HG03159 (cell line): ENCODE results near the gene FGF1.

Experiments used
- ATAC-seq: cut with Tn5 transposase; IDR thresholded peaks from one replicate; pipeline ENCODE4 v1.9.1; 2021; ENCODE audit warnings: mild to moderate bottlenecking, moderate library complexity; ENCODE audit not compliant: unreplicated experiment

The FGF1 gene

DNA sequence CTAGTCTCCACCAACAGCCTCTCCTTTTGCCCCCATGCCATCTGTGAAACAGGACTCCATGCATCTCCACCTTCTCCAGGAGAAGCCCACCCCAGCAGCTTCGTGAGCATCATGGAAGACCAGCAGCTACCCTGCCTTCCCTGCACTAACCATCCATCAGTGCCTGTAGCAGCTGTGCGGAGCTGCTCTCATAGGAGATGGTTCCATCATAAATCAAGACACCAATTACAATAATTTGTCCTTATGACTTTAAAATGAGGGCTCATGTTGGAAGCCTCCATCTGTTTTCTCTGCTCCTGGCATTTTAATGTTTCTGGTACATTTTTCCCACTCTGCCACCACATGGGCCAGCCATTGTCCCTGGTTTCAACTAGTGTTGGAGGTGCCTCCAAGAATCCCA, 69.9 kb downstream of the FGF1 start:
- no peak for ATAC-seq

DNA sequence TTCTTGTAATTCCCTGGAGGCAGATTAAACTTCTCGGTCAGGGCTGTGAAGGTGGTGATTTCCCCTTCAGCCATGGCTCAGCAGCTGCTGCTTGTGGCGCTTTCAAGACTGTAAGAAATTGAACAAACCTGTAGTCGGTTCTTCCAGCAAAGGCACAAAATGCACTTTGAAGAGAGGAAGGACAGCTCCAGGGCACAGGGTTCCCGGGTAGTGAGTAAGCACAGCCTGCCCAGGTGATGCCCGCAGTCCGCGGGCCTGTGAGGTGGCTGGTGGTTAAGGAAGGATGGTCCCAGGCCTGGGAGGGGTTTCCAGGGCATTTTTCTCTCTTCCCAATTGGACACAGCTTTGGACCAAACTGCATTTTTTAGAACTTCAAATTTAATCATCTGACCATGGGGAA, 71.8 kb downstream of the FGF1 start:
- no peak for ATAC-seq

DNA sequence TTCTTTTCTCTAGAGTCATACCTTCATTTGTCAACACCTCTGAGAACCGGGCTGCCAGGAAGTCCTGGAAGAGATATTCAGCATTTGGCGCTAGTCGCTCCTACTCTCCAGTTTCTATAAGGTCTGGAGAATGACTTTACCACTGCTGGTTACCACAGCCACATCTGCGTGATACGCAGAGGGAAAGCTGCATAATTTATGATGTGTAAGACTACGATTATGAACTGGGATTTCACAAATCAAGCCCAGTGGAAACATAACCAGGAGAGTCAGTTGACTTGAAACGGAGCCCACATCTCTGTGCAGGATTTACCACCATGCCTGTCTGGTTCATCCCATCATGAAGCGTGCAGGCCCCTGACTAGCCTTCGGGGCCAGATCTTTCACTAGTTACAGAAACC, 72.6 kb downstream of the FGF1 start:
- ATAC-seq, result no peak

DNA sequence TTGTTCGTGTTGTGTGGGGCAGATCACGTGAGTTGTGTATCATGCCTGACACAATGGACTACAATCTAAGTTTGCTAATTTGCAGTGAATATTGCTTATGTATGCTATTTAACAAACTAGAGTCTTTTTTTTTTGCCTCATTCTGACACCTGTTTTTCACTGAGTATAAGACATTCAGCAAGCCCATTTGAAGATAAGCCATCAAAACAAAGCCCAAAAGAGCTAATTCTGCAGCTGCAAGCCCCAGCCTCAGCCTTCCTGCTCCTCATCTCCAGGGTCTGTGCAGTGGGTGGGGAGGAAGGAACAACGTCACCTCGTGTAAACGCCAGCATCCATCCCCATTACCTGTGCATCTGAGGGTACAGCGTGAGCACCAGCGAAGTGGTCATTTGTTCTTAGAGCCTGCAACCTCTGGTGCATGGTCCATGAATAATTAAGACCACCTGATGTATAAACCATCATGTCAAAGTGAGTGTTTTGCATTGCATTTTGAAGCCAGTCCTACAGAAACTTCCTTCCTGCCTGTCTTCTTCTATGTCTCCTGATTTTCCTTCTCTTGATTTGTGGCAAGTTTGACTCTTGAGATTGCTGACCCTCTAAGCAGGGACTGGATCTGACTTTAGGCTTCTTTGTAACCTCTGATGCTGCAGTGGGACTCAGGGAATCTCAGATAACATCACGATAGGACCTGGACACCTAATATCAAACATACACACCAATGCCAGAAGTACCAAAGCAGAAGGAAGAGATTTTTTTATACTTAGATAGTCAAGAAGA, 73.2 kb downstream of the FGF1 start:
- ATAC-seq, result no peak

DNA sequence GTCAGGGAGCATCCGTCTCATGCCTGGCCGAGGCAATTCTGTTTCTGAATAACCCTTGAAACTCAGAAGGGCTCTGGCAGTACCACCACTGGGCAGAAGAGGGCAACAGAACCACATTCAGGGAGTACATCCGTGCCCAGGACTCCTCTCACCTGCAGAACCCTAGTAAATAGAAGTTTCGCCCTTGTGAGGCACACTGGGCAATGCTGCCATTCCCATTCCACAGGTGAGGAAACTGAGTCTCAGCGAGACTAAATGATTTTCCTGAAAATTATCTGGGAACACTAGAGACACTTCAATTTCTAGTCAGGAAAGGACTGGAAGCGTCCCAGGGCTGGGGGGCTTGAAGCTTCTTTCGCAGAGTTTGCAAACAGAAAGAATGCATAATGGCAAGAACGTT, 74.7 kb downstream of the FGF1 start:
- peak; percentile 91 for ATAC-seq

DNA sequence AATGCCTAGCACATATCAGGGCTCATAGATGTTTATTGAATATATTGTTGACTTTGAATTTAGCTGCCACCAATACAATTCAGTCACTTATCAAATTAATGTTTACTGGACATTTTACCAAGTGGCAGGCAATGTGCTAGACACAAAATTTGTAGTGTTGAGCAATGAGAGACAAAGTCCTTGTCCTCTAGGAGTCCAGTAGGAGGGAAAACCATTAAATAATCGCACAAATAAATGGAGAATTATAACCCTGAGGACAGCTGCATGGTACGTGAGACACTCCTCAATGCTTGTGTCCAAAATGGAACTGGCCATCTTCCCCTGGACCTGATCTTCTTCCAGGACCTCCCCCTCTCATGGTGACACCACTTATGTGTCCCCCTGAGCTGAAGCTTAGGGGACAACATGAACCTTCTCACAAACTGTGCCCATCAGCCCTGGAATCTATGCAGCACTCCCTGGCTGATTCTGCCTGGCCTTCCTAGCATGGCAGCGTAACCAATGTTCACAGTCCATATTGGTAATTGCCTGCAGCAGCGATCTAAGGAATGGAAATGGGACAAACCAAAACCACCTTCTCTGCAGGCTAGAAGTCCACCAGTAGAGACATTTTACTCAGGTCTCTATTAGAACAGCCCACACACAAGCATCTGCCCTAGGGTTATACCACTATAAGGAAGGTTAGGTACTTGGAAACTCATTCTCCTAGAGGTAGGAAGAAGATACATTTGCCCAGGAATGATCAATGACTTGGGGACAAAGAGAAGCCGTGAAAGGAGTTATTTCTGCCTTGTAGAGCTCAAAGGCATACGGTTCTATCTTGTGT, 75.5 kb downstream of the FGF1 start:
- no peak for ATAC-seq

DNA sequence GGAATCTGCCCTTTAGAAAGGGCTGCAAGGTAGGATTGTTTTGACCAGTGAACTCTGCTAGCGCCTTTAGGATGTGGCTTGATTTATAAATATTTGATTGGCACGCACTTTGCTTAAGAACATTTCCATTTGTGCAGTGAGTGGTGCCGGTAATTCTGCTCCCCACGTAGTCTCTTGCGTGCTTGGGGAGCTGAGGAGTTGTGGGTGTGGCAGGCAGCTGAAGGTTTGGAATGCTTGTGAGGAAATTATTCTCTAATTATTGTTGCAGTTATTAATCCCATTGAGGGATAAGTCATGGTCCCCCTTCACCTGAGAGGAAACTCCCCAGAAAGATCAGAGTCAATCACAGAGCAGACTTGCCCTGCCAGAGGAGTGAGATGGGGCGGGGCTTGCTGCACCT, 76.7 kb downstream of the FGF1 start:
- ATAC-seq, result no peak

DNA sequence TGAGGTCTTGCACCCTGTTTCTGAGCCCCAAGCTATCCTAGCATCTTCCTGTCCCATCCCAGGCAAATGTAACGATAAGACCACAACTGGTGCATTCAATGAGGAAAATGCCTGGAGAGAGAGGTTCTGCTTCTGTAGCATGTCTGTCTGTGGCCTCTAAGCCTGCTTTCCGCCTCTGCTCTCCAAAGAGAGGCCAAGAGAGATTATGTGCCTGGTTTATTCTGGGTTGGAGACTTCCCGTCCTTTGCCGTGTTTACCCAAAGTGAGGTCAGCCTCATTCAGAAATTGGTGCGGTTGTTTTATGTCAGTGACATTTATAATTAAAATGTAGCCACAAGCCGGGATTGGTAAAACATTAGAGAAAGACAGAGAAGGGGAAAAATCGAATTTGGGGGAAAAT, 77.8 kb downstream of the FGF1 start:
- ATAC-seq, result no peak

DNA sequence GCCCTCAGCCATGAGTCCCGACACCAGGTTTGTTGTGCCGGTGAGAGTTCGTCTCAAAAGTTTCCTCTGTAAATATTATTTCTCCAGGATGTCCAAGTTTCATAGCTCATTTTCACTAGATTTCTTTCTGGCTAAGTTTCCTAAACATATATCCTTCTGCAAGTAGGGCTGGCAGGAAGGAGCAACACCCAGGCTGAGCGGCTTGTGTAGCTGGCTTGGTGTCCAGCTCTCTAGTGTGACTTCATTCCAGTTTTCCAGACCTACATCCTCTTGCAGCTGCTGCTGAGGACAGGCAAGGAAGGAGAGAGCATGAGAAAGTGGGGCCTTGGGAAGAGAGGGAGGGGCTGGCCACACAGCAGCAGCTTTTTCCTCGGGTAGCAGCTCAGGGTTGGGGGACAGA, 80.3 kb downstream of the FGF1 start:
- no peak for ATAC-seq

DNA sequence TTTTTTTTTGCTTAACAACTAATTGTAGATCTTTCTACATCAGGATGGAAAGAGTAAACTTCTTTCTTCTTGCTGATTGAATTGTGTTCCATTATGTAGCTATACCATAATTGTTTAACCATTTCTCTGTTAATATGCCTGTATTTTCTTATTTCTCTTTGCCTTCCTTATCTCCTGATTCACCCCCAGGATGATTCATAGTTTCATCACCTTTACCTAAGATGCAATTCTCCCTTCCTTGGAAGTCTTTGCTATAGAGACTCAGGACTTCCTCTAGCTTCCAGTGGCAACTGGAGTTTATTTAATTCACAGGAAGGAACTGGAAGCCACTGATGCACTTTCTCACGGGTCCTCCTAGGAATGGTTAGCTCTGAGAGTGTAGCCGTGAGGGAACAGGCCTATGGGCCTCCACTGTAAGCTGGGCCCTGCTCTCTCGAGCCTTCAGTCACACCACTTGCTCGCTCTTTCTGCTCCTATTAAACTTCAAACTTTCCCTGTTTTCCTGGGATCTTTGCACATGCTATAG, 83.1 kb downstream of the FGF1 start:
- no peak for ATAC-seq

DNA sequence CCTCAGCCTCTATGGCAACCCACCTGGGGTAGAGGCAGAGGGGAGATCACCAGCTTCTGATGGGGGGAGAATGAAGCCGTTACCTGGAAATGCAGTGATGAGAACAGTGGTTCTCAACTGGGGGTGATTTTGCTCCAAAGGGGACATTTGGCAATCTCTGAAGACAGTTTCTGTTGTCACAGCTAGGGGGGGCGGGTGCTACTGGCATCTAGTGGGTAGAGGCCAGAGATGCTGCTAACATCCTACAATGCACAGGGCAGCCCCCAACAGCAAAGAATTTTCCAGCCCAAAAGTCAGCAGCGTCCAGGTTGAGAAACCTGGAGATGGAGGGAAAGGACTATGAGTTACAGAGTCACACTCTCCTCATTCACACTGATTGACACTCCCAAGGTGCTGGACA, 84.5 kb downstream of the FGF1 start:
- ATAC-seq, result no peak

DNA sequence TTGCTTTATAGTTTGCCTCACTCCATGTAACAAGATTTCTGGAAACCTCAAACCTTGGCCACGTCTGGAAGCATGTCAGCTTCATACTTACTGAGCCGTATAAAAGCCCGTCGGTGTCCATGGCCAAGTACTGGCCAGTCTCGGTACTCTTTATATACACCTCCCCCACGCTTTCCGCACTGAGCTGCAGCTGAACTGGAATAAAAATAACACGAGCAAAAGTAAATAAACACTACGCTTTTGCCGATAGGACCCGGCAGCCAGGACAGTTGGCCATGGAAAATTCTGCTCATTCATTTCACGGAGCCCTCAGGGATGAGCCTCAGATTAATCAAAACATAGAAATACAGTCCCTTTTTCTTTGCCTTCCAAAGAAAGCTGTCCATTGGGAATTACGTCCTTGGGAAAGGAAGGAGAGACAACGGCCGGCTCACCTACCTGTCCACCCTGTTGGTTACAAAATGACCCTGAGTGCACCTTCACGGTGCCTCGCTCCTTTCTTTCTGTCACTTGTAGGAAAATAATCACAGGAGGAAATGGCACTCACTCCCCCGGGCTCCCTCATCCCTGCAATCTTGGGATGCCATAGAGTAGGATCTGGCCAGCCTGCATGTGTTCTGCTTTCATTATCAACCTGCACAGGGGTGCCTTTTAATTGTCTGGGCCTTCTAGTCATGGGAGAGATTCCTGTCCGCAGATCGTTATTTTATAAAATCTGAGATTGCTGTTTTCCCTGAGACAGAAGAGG, 85.1 kb downstream of the FGF1 start:
- ATAC-seq, result no peak

DNA sequence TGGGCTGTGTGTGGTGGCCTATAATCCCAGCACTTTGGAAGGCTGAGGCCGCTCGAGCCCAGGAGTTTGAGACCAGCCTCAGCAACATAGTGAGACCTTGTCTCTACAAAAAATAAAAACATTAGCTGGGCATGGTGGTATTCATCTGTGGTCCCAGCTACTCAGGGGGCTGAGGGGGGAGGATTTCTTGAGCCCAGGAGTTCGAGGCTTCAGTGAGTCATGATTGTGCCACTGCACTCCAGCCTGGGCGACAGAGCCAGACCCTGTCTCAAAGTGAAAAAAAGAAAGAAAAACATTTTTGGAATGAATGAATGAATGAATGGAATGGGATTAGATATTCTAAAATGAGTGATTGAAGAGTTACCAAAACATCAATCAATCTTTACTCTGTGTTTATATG, 85.8 kb downstream of the FGF1 start:
- ATAC-seq, result no peak

DNA sequence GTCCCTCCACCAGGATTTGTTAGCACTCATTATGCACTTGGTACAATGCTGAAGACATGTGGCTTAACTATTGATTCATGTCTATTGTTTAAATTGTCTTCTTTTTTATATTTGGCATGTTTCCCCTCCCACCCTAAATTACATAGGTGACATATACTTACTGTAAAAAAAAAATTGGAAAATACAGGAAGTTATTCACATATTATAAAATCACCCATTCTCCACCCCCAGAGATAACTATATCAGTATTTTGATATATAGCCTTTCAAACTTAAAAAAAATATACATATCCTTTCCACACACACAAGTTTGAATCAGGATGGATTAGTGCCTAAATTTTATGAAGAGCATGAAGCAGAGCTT, 87.6 kb downstream of the FGF1 start:
- no peak for ATAC-seq

DNA sequence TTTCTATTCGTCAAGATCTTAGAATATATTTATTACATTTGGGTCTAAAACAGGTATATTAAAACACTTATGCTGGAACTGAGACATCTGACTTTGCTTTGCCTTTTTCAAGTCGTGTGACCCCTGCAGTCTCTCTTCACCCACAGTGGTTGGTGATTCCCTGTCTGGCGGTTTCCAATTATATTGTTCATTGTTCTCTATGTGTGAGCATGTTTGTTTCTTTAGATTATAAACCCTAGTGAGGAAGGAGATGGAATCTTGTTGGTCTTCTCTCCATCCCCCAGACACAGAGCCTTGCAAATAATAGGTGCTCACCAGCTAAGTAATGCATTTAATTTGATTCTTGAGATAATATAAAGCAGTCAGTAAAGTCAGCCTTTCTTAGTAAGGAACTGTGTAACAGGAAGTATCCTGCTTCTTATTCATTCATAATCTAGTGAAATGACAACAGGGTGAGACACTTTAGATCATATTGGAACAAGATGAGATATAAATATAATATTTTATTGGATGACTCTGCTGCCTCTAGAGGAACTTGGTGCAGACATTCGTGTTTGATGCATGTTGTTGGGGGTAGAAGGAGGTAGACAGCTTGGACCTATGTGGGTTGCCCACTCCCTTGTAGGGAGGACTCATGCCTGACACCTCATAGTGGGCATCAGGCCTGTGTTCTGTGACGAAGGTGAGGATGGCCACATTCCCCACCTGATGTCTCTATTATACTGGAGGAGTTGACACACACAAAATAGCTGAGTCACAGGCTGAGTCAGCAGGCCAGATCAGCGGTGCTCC, 88.1 kb downstream of the FGF1 start:
- ATAC-seq, result no peak

DNA sequence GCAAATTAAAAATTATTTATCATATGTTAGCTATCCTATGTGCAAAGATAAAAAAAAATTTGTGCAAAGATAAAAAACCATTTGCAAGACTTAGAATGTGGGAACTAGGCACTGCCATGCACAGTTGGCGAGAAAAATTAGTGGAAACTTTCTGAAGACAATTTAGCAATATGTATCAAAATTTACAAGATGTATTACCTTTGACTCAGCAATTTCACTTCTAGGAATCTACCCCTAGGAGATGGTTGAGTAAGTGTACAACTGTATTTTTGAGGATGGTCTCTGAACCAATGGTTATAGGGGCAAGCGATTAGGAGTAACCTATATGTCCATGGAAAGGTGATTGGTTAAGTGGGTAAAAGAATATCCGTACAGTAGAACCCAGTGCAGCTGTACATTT, 88.9 kb downstream of the FGF1 start:
- no peak for ATAC-seq

DNA sequence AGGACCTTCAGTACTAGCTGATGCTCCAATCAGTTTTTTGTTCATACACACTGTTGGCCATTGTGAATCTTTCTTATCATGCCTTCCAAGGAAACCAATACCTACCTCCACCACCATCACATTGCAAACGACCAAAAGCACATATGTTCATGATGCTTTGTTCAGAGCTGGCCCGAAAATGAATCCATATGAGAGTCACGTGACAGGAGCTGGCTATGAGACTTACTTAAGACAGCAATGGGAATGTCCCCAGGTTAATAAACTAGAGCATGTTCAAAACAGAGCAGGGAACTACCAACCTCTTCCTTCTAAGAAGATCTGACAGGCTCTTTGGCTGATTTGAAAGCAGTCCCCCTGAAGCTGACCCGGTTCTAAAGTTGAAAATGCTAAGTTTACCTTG, 93.5 kb downstream of the FGF1 start:
- ATAC-seq, result no peak

DNA sequence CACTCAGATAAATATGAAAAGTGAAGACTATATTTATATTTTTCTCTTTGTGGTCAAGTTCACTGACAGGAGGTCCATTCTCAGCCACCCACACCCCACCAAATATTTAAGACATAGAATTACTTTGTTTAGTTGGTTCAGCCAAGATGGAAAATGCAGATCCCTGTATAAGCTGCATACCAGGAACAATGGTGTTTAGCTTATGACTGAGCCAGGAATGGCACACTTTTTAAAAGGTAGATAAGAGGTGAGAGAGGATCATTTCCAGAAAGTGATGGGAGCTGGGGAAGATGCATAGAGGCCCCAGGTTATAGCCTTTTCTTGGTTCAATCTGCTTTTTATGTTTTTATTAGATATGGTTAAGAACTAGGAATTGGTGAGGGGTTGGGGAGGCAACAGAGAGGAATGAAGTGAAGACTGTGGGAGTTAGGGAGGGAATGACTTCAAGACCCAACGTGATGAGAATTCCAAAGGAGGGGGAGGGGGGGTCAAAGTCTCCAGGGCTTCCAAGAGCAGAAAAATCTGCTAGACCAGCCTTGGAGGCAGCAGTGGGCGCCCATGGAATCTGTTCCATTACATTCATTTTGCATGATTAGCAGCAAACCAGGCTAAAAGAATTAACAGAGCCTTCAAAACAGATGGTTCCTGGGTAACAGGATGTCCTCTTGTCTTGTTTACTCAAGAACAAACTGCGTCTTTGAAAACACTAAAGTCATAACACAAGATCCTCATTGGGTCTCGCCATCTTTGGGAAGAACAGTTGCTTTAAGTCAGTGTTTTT, 95.2 kb downstream of the FGF1 start:
- ATAC-seq, result no peak

DNA sequence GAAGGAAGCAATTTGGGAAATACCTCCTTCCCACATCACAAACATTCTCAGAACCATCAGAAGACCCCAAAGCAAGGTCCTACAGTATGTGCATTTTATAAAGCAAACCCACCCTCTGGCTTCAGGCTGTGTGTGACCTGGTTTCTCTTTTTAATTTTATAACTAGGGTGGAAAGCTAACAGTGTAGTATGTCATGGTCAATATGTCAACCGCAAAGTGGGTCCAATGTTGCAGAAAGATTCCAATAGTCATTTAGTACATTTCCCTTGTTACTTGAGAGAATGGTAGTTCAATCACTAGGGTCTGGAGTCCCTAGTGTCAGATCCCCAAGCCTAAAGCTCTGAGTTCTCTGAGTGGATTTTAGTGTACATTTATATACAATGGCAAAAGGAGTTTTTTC, 96.2 kb downstream of the FGF1 start:
- ATAC-seq, result no peak

DNA sequence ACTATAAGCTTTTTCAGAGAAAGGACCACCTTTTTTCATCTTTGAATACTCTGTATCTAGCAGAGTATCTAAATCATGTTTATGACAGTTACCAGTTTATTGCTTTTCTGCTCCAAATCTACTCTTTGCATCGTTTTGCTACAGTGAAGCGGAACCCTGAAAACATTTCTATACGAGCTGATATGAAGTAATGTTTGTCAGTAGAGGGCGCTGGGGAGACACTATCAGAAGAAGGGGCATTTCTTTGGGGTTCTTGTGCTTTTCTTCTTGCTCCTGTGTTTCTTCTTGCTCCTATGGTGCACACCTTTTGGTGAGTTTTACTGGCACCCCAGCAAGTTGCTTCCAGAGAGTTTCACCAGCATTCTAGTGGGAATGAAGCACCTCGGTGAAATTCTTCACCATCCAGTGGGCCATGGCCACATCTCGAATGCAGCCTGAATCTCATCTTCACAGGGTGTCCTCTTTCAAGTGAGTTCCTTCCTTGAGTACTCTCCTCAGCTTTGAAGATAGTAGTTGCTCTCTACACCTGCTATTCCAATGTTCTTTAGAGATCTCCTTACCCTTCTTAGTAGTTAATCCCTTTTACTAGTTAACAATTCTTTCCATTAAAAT, 98.4 kb downstream of the FGF1 start:
- no peak for ATAC-seq
